ENCODE data around the gene PSTPIP1.

DNA sequence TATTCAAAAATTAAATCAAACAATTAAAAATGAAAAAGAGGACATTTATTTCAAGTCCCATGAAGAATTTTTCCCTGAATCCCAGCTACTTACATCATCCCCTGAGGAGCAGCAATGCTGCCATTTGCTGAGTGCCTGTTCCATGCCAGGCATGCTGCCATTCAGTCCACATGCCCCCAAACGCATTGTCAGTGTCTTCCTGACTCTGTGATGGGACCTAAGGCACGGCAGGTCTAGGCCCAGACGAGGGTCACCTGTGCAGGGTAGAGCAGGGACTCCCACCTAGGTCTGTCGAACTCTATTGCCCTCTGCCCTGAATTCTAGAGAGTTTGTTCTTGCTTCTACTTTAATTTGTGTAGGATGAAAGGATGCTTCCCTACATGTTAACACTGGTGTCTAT lies 7.0 kb downstream of the PSTPIP1 start:
- no peak for TF ChIP-seq POLR2A (IDR thresholded peaks at IDR 0.05)
- TF ChIP-seq CTCF (IDR thresholded peaks at IDR 0.05 in 8 of 11, conservative IDR thresholded peaks at IDR 0.05 in 3 of 11), result no peak

All from spleen (tissue), 7 donors.